IPS-20b (cell line): ENCODE data around the gene P2RX2.

ENCODE experiments used
- H3K27ac ChIP-seq: one replicate; pipeline ENCODE4 v1.5.1; 2013; ENCODE audit warnings: low read length
- H3K27me3 ChIP-seq: 2 replicates; pipeline ENCODE4 v1.6.1; 2013; ENCODE audit warnings: mild to moderate bottlenecking, low read length, inconsistent platforms; ENCODE audit not compliant: insufficient read depth
- H3K36me3 ChIP-seq: 2 replicates; pipeline ENCODE4 v1.6.1; 2013; ENCODE audit warnings: low read depth, mild to moderate bottlenecking, inconsistent platforms, low read length, moderate library complexity; ENCODE audit not compliant: insufficient read depth
- H3K4me1 ChIP-seq: 2 replicates; pipeline ENCODE4 v1.6.1; 2013; ENCODE audit warnings: mild to moderate bottlenecking, control low read depth, inconsistent platforms, low read length, moderate library complexity; ENCODE audit not compliant: insufficient read depth
- H3K4me3 ChIP-seq: 2 replicates; pipeline ENCODE4 v1.5.1; 2013; ENCODE audit warnings: mild to moderate bottlenecking, low read length, inconsistent platforms
- H3K9ac ChIP-seq: 2 replicates; pipeline ENCODE4 v1.6.1; 2013; ENCODE audit warnings: low read depth, mild to moderate bottlenecking, inconsistent platforms, low read length, moderate library complexity
- H3K9me3 ChIP-seq: 2 replicates; pipeline ENCODE4 v1.6.1; 2013; ENCODE audit warnings: mild to moderate bottlenecking, low read depth, low read length, inconsistent platforms; ENCODE audit not compliant: insufficient read depth

Gene P2RX2

DNA sequence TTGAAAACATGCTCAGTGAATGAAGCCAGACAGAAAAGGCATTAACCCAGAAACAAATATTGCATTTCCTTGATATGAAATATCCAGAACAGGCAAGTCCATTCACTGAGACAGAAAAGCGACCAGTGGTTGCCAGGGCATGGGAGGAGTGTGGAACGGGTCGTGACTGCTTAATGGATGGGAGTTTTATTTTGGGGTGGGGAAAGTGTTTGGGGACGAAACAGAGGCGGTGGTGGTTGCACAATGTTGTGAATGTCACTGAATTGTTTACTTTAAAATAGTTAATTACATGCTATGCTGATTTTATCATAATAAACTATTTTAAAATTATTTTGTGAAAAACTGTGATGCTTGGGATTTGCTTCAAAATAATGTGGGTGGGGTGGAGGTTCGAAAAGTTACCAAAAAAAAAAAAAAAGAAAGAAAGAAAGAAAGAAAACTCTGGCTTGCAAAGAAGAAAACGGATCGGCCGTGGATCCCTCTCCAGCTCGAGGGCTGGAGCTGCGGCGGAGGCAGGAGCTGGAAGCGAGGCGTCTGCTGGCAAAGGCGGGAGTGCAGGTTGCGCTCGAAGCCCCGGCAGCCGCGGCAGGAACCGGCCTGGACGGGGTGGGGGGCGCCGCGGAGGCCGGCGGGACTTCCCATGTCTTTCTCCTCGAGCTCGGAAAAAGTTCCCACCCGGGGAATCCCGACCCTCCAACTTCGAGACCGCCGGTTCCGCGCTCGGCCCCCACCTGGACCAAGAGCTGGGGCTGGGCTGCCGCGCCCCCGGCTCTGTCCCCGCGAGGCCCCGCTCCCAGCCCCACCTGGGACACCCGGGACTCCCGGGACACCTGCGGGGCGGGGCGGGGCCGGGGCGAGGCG, 524 bp upstream of the P2RX2 start:
- H3K4me3 ChIP-seq, result peak overlapping the region; percentile 35; the same call in 1 of the 2 replicates
- no peak overlapping the region for H3K27ac ChIP-seq
- H3K9me3 ChIP-seq, result peaks cover 19% of the 10 kb centered on the region
- peaks cover under 1% of the 10 kb centered on the region; the same call in 1 of the 2 replicates for H3K36me3 ChIP-seq
- peaks cover 76% of the 10 kb centered on the region for H3K27me3 ChIP-seq
- no peaks in the 10 kb centered on the region for H3K4me1 ChIP-seq
- H3K9ac ChIP-seq, result no peak overlapping the region

DNA sequence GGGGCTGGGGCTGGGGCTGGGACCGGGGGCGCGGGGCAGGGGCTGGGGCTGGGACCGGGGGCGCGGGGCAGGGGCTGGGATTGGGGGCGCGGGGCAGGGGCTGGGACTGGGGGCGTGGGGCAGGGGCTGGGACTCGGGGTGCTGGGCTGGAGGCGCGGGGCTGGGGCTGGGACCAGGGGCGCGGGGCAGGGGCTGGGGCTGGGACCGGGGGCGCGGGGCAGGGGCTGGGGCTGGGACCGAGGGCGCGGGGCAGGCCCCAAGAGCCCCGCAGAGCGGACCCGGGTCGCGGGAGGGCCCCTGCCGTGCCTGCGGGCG, 452 bp downstream of the P2RX2 start:
- Histone ChIP-seq H3K4me1 (no peaks in the 10 kb centered on the region), H3K9ac (no peak overlapping the region), H3K27me3 (peaks cover 67% of the 10 kb centered on the region), H3K4me3 (no peak overlapping the region), H3K9me3 (peaks cover 19% of the 10 kb centered on the region), H3K27ac (no peak overlapping the region), H3K36me3 (peaks cover 10% of the 10 kb centered on the region)

DNA sequence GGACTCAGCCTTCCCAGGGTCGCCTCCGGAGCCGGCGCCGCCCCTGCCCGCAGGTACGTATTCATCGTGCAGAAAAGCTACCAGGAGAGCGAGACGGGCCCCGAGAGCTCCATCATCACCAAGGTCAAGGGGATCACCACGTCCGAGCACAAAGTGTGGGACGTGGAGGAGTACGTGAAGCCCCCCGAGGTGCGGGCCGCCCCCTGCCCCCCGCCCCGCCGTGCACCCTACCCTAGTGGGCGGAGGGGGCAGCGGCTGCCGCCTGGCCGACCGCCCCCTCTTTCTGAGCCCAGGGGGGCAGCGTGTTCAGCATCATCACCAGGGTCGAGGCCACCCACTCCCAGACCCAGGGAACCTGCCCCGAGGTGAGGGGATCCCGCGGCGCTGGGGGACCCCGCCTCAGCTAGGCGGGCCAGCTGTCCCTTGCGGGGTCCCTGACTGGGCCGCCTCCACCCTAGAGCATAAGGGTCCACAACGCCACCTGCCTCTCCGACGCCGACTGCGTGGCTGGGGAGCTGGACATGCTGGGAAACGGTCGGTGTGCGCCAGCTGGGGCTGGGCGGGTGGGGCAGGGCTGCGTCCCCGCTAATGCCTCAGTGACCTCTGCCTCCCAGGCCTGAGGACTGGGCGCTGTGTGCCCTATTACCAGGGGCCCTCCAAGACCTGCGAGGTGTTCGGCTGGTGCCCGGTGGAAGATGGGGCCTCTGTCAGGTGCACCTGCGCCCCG, 973 bp downstream of the P2RX2 start:
- H3K27ac ChIP-seq, result no peak overlapping the region
- no peaks in the 10 kb centered on the region for H3K4me1 ChIP-seq
- peaks cover 19% of the 10 kb centered on the region for H3K9me3 ChIP-seq
- H3K4me3 ChIP-seq, result no peak overlapping the region
- peaks cover 61% of the 10 kb centered on the region for H3K27me3 ChIP-seq
- peaks cover 16% of the 10 kb centered on the region for H3K36me3 ChIP-seq
- H3K9ac ChIP-seq, result no peak overlapping the region

DNA sequence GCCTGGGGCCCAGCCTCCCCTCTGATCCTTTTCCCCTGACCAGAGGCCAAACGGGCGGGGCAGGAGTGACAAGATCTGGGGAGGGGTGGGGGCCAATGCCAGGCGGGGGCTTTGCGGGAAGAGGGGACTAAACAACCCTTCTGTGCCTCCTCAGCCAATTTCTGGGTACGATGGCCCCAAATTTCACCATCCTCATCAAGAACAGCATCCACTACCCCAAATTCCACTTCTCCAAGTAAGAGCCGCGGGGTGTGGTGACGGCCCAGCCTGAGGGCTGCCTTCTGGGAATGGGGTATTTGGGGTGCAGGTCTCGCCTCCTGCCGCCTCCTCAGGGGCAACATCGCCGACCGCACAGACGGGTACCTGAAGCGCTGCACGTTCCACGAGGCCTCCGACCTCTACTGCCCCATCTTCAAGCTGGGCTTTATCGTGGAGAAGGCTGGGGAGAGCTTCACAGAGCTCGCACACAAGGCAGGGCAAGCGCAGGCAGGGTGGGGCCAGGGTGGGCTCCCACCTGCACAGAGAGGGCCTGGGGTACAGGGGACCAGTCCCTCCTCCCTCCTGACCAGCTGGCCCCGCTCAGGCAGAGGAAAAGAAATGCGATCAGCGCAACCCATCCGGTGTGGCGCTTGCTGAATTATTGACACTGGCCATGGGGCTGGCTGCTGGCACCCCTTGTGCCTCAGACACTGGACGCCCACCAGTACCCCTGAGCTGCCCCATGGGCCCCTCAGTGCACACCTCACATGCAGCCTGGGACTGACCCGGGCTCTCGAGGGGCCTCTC, 1.7 kb downstream of the P2RX2 start:
- Histone ChIP-seq H3K4me1 (no peaks in the 10 kb centered on the region), H3K9ac (no peak overlapping the region), H3K27me3 (peaks cover 54% of the 10 kb centered on the region), H3K4me3 (no peak overlapping the region), H3K9me3 (peaks cover 17% of the 10 kb centered on the region), H3K27ac (no peak overlapping the region), H3K36me3 (peaks cover 23% of the 10 kb centered on the region)

- no peak overlapping the region for H3K4me3 ChIP-seq
- no peak overlapping the region for H3K27ac ChIP-seq
- no peaks in the 10 kb centered on the region for H3K4me1 ChIP-seq
- peaks cover 11% of the 10 kb centered on the region for H3K9me3 ChIP-seq
- peaks cover 31% of the 10 kb centered on the region for H3K36me3 ChIP-seq
- no peak overlapping the region for H3K9ac ChIP-seq
- H3K27me3 ChIP-seq, result peaks cover 46% of the 10 kb centered on the region
Measured at GRCh38 chr12:132620899-132621656, 2.5 kb downstream of the P2RX2 start.

GRCh38 chr12:132621657-132622435, 3.3 kb downstream of the P2RX2 start:
- Histone ChIP-seq H3K36me3 (peaks cover 39% of the 10 kb centered on the region), H3K9me3 (peaks cover 8% of the 10 kb centered on the region), H3K27ac (no peak overlapping the region), H3K4me1 (no peaks in the 10 kb centered on the region), H3K4me3 (no peak overlapping the region), H3K27me3 (peaks cover 39% of the 10 kb centered on the region), H3K9ac (no peak overlapping the region)

- H3K27ac ChIP-seq, result no peak overlapping the region
- H3K9me3 ChIP-seq, result peaks cover 3% of the 10 kb centered on the region
- no peak overlapping the region for H3K9ac ChIP-seq
- peaks cover 31% of the 10 kb centered on the region for H3K27me3 ChIP-seq
- H3K4me3 ChIP-seq, result no peak overlapping the region
- H3K36me3 ChIP-seq, result peaks cover 46% of the 10 kb centered on the region
- H3K4me1 ChIP-seq, result no peaks in the 10 kb centered on the region
Measured at GRCh38 chr12:132622437-132623071, 4.0 kb downstream of the P2RX2 start.

DNA sequence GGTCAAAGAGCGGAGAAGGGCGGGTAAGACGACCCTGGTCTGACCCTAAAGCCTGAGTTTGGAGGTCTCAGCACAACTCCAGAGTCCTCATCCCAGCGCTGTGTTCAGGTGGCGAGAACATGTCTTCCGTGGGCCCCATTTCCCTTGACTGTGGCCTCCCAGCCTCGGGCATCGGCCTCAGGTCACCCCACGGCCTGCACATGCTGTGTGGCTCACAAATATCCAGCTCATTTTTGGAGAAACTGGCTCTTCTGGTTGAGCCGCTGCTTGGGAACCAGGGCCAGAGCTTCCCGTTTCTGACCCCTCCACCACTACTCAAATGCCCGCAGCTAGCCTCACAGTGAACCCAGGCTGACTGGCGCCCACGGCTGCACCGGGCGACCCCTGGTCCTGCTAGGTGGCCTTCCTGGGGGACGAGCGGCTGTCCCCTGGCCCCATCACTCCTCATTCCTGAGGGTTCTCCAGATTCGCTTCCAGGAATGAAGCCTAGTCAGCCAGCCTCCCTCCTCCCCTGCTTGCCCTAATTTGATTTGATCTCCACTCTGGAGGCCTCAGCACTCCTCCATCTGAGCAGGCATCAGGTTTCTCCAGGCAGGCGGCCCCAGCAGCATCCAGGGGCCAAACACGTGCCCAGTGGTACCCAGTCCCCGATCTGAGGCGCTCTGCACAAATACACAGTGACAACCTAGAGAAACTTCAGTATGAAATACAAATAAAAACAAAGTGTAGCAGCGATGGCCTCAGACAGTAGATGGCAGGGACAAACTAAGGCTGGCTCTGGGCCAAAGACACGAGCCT, 4.7 kb downstream of the P2RX2 start:
- Histone ChIP-seq H3K27me3 (peaks cover 24% of the 10 kb centered on the region), H3K27ac (no peak overlapping the region), H3K36me3 (peaks cover 49% of the 10 kb centered on the region), H3K9ac (no peak overlapping the region), H3K4me3 (no peak overlapping the region), H3K4me1 (no peaks in the 10 kb centered on the region), H3K9me3 (no peaks in the 10 kb centered on the region)

DNA sequence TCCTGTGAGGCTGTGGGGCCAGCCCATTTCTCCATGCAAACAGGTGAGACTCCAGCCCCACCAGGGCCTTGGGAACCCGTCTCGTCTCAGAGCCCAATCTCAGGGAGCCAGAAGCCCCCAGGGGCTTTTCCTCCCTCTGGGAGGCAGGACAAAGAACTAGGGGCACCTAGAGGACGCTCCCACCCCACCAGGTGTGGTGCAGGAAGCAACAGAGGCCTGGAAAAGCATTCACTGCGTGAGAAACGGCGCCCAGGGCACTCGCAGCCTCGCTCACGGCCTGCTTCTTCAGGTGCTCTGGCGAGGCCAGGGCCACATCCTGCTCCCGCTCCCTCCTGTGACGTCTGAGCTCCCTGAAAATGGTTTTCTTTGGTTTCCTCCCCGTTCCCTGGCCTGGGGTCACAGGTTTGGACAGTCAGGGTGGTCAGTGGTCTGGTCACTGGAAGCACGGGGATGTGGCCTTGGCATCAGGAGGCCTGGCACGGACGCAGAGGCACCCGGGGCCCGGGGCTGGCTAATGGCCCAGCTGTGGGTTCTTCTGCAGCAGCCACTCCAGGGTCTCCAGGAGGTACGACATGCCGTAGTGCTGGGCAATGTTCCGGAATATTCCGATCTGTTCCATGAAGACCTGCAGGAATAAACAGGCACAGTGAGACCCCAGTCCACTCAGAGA, 5.7 kb downstream of the P2RX2 start:
- peaks cover 58% of the 10 kb centered on the region for H3K36me3 ChIP-seq

More for the DNA sequence above, 5.7 kb downstream of the P2RX2 start:
- Histone ChIP-seq H3K27ac (no peak overlapping the region), H3K27me3 (peaks cover 21% of the 10 kb centered on the region), H3K9ac (no peak overlapping the region), H3K9me3 (no peaks in the 10 kb centered on the region), H3K4me1 (no peaks in the 10 kb centered on the region), H3K4me3 (no peak overlapping the region)
